GM19452 (cell line): ENCODE measurements around the gene DUSP5.
"Not testable (repeated sequence)": the region's sequence is repeated elsewhere in the genome, so short reads cannot be mapped to it uniquely, and the experiment has no call there.

Source experiments
- ATAC-seq: cut with Tn5 transposase; IDR thresholded peaks from one replicate; pipeline ENCODE4 v1.9.1; 2021; ENCODE audit not compliant: unreplicated experiment

Gene DUSP5

DNA sequence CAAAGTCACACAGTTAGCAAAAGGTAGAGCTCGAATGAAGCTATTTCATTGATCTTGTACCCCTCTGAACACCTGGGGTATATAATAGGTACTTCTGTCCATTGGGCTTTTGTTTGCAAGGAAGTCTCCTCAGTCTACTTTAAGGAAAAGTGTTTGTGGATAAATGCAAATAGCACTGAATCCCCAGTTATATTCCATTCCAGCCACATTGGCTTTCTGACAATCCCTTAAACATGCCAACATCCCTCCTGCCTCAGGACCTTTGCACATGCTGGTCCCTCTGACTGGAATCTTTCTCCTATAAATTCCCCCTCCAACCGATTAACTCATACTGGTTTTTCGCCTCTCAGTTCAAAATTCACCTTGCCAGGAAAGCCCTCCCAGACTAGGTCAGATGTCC is 17.1 kb downstream of the DUSP5 start:
- no peak for ATAC-seq

DNA sequence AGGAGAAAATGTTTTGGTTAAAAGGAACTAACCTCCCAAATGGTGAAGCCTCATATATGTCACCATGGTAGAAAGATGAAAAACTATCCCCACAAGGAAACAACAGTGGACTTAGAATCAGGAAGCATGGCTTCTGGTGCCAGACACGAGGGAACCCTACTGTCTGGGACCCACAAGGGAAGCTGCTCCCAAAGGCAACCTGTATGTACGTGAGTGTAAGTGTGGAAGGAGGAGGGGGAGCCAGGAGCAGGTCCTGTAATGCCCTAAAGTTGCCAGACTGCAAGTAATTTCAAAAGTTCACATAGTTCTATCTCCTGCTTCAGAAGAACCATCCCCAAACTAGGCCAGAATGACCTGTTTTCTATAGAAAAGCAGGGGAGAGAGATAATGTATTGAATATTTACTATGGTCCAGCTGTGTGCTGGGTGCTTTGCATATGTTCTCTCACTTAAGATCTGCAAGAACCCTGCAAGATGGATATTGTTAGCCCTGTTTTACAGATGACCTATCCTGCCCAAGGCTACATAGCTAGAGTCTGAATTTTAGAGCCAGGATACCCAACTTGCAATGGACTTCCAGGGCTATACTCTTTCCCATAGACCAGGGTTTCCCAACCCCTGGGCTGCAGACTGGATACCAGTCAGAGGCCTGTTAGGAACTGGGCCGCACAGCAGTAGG is 19.2 kb downstream of the DUSP5 start:
- no peak for ATAC-seq

DNA sequence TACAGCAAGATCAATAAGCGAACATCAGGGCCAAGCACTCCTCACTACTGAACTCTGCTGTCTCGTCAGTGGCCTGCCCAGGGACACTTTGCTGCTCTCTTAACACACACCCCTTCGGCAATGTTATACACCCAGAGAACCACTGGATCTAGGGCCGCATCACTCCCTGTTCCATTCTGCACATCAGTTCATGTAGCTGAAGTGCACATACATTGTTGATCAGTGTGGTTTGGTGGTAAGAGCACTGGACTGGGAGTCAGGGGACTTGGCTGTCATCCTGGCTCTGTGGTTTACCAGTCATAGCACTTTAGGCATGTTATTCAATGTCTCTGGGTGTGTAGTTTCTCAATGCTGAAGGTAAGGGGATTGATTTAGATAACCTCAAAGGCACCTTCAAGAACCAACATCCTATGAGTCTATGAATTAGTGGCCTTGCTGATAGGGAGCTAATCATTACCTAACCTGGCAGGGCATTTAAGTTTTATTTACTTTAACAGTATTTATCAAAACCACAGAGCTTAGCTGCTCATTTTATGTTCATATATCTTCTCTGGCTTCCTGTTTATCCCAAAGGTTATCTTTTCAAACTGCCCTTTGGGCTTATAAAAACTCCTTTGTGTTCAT is 24.8 kb downstream of the DUSP5 start:
- no peak for ATAC-seq

DNA sequence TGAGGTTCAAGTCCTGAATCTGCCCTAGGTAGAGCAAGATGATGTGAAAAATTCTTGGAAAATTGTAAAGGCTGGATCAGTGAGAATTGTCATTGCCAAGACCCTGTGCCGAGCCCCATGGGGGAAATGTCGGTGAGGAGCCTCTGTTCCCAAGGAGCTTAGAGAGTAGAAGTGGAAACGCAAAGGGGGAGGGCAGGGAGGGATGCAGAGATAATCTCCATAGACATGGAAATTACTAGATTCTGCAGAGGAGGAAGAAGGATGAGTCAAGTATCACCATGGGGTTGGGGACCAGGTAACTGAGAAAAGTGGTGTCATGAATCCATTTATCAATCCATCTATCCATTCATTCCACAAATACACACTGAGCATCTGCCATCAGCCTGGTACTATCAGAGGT is 26.0 kb downstream of the DUSP5 start:
- ATAC-seq, result no peak

DNA sequence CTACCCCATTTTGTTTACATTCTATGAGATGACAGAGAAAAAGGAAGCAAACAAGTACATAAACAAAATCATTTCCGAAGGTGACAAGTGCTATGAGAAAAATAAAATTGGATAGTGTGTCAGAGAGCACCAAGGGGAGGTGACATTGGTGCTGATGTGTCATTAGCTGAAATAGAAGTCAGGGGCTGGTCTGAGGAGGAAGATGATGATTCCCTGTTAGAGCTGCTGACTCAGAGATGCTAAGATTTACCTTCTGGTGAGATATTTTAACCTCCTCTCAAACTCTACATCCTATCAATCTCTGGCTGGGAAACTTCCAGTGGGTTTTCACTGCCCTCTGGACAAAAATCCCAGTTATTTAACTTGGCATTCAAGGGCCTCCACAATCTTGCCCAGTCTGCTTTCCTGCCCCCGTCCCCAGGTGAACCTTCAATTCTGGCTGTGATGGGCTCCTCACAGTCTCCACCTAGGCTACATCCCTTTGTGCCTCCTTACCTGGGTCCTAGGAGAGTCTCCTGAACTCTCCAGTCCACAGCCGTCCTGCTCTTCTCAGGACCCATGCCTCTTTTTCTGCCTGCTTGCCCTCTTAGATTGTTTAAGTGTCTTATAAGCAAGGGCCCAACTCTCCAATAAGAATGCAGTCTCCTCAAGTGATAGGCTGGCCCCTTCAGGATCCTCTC is 26.6 kb downstream of the DUSP5 start:
- ATAC-seq, result no peak

DNA sequence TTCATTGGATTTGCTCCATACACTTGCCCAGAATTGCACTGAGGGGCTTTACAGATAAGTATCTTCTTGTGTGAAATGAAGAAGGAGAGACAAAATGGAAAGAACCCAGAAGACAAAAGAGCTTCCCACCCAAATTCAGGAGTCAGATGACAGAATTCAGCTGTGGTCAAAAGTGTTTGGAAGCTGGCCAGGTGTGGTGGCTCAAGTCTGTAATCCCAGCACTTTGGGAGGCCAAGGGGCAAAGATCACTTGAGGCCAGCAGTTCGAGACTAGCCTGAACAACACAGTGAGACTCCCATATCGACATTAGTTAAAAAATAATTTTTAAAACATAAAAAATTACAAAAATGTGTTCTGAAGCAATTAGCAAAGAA is 27.1 kb downstream of the DUSP5 start:
- no peak for ATAC-seq

DNA sequence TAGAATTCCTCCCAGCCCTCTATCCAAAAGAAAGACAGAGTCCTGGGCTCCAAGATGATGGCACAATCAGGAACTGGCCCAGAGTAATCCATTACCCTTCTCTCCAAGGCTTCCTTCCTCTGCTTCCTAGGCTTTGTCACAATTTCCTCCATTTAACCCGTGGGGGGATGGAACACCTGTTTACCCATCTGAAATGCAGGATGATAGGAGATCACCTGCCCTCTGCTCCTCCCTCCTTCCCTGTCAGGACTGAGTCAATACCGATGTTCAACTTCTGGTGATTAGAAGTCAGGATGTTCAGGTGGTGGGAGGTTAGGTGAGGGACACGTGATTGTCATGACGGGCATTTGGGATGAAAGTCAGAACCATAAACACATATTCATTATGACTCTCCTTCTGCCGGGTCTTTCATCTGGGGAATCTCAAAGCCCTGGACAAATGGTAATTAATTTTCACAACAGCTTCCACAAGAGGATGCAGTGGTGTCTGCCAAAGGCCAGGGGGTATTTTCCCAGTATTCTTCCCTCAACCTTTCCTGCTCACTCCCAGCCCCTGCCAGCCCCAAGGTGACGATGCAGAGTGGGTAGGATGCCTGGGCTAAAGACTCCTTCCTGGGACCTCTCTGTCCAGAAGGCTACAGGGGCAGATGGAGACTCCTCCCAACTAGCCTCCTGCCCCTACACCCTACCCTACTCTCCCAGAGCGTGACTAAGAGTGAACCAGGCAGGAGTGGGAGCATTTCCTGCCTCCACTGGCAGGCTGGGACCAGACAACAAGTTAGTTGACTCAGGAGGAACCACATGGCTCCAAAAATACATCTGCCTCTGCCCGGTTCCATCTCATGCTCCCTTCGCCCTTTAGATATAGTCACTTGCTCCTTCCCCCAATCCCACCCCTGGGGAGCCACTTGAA is 27.9 kb downstream of the DUSP5 start:
- no peak for ATAC-seq

DNA sequence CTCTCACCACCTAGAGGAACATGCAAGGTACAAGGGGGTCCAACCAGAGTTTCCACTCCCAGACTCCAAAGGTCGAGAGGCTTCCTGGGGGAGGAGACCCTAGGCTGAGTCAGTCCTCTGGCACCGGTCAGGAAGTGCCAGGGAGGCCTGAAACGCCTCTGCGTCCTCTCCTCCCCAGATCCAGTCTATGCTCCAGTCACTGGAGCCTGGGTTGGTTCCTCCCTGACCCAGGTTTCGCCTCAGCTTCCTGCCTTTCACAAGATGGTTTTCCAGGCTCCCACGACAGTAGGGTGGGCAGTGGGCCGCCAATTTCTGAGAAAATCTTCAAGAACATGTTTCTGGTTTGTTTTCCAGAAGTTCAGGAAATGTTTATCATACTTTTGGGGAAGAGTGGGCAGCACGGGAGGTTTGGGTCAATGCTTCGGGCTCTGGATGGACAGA is 30.0 kb downstream of the DUSP5 start:
- no peak for ATAC-seq

DNA sequence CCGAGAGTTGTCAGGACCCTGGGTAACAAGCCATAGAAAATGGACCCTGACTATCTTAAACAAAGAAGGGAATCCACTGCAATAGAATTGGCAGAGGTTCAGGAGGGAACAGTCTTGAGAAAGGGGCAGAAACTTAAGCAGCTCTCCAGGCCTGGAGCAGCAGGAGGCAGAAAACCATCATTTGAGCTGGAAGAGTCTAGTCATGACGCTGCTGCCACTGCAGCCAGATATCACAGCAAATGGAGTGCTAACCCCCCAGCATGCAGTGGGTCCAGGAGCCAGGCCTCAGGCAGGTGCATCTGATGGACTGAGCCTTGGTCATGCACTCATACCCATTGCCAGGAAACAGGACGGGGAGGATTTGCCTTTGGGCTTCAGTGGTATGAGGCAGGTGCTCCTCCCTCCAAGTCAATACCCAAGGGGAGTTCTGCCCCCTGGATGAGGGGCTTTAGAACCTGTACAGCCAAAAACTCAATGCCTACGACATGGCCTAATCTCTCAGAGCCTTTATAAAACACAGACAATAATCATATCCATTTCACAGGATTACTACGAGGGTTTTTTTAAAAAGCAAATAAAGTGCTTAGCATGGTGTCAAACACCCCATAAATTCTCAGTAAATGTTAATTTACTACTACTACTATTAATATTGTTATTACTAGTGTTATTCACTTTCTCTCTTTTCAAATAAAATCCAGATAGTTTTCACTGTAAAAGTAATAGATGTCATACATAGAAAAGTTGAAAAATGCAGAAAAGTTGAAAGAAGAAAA is 30.7 kb downstream of the DUSP5 start:
- peak; percentile 7 for ATAC-seq

DNA sequence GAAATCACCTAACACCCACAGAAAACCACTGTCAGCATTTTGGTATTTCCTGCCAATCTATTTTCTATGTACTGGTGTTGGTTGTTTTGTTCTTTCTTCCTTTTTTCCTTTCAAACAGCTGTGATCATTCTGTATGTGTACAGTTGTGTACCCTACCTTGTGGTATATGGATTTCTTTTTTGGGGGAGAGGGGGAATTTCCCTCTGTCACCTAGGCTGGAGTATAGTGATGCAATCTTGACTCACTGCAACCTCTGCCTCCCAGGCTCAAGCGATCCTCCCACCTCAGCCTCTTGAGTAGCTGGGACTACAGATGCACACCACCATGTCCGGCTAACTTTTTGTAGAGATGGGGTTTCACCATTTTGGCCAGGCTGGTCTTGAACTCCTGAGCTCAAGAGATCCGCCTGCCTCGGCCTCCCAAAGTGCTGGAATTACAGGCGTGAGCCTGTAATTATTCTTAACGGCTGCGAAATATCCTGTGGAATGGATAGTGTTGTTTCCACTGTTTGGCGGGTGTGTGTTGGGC is 31.4 kb downstream of the DUSP5 start:
- ATAC-seq, result peak; percentile 64

DNA sequence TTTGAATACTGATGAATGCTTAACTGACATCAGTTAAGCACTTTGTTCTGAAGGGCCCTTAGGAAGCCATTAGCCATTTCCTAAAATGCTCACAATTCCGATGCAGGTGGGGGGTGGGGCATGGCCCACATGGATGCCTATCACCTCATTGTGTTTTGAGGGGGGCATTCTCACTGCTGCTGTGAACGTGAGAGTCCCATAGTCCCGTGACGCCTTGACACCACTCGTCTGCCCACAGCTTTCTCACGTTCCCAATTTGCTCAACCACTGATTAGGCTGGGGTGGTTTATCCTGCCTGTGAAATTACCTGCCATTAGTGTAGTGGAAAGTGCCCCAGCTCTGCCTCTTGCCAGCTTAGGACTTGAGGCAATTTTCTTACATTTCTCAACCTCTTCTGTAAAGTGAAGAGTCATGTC is 31.9 kb downstream of the DUSP5 start:
- ATAC-seq, result no peak

DNA sequence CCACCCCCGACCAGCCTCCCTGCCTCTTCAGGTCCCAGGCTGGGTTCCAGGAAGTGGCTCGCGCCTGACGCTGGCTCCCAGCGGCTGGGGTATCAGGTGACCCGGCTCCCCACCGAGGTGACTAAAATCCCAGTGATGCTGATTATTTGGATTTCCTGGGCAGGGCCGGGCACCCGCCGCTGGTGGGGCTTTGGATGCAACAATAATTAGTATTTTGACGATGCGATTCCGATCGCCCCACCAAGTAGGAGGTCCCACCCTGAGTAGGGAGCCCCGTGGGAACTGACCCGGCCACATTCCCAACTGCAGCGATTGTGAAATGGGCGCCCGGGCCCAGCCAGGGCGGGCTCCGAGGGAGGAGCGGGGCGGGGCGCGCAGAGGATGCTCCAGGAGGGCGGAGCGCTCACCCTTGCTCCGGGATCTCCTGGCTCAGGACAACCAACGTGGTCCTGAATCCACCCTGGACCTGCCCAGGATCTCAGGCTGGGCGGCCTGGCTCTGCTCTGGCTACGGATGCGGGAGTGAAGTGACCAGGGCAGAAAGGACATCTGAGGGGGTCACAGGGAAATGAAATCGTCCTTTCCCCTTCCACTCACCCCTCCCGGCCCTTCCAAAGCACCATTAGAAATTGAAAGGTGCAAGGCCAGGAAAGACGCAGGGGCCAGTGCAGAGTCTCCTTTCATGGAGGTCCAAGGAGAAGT is 32.6 kb downstream of the DUSP5 start:
- ATAC-seq, result no peak

DNA sequence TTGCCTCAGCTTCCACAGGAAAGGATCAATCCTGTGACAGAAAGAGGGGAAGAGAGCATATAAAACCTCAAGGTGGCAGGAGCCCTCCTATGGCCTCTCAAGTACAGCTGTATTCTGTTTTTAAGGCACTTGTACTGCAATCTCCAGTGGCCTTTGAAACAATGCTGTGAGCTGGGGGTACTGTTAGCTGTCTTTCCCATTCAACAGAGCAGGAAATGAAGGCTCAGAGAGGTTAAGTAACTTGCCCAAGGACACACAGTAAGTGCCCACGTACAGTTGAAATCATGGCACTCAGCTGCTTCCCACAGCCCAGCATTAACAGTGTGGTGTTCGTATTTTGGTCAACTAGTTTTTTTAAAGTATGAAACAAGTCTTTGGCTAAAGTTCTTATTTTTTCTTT is 34.0 kb downstream of the DUSP5 start:
- no peak for ATAC-seq

DNA sequence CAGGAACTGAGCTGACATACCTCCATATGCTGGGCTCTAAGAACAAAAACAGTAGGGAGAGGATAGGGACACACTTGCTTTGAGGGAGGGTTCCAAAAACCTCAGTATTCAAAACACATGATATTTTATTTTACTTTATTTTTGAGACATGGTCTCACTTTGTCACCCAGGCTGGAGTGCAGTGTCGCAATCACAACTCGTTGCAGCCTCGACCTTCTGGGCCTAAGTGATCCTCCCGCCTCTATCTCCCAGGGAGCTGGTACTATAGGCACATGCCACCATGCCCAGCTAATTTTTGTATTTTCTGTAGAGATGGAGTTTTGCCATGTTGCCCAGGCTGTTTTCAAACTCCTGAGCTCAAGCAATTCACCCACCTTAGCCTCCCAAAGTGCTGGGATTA is 34.9 kb downstream of the DUSP5 start:
- ATAC-seq, result not testable (repeated sequence)

DNA sequence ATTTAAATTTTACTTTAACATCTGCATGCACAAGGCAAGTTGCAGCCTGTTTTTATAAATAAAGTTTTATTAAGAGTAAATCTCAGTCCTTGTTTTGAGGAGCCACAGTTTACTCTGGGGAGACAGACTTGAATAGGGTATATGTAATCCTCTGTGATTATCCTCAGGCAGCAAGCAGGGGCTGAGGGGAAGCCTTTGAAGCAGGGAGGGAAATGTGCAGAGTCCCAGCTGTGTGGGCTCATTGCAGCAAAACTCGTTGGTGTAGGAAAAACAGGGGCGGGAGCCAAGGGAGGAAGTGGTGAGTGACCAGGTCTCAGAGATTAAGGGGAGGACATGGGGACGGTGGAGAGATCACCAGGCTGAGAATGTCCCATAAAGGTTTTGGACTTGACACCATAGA is 35.4 kb downstream of the DUSP5 start:
- no peak for ATAC-seq

DNA sequence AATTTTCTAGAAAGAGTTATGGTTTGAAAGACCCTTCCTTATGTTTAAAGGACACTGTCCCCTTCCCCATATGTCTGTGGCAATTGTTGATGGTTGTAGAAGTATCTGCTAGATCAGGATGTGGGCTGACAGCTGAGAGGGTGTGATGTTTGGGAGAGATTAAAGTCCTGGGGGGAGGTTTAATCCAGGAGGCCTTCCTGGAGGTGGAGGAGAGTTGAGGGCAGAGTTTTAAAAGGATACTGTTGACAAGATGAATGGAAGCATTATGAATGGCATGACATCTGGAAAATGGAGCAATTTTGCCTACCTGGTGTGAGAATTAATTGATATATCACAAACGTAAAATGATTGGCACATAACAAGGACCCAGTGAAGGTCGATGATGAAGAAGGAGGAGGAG is 36.9 kb downstream of the DUSP5 start:
- ATAC-seq, result no peak

DNA sequence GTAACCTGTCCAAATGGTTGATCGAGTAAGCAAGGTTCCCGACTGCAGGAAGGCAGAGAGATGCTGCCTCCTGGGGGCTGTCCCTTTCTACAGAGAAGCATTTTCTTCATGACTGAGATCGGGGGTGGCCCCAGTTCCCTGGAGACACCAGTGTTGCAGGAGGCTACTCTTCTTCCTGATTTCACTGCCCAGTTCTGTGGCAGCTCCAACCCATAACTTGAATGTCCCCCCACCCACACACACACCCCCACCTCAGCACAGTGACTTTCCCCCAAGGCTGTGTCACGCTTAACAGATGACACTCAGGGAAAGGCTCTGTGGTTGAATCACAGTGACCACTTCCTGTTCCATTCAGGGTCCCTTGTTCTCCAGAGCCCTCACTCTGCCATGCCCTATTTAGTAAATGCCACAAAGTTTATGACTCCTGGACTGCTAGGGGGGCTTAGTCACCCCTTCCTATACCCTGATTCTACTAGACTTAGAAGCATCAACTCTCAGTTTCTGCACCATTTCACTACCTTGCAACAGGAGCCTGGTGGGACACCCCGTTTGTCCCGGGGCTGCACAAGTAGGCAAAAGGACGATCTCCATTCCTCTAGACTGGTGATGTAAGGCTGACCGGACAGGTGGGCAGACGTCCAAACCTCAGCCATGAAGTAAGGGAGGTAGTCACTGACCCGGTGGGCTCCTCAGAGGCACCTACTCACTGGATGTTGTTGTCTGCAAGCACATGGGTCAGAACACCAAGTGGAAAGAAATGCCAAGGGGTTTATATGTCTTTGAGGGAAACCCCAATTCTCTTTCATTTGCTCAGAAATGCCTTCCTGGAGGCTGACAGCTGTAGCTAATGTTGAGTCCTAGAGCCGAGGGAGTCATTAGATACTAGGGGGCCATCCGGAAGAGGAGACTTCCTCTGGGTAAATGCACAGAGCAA is 38.5 kb downstream of the DUSP5 start:
- ATAC-seq, result peak; percentile 87

DNA sequence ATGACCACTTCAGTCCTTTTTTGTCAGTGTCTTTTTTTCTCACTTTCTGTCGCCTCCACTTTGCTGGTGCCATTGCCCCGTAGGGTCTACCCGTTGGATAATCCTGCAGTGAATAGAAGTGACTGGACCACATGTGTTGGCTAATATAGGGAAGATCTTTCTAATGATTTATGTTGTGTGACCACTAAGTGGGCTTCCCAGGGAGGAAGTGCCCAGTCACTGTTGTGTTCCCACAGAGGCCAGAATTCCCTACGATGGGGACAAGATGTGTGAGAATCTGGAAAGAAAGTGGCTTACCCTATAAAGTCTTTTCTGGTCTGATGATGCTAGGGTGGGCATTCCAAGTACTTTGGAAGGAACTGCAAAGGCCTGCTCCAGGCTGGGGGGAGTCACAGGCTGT is 41.4 kb downstream of the DUSP5 start:
- no peak for ATAC-seq

DNA sequence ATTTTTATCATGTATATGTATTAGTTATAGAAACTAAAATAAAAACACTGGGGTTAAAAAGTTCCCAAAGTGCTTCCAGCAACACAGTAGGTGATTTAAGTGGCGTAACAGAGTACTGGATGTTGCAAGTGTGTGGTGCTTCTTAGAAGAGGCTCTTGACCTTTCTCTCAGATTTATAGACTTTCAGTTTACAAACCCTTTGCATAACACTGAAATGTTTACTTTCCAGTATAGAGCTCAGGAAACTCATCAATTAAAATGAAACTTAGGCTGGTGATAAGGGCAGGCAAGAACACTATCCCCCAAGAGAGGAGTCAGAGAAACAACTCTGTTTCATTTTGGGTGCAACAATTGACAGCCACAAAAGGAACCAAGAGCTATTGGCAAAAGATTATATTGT is 42.3 kb downstream of the DUSP5 start:
- no peak for ATAC-seq
